Measurements from ENCODE around the gene PTPN14.

PTPN14 gene

DNA sequence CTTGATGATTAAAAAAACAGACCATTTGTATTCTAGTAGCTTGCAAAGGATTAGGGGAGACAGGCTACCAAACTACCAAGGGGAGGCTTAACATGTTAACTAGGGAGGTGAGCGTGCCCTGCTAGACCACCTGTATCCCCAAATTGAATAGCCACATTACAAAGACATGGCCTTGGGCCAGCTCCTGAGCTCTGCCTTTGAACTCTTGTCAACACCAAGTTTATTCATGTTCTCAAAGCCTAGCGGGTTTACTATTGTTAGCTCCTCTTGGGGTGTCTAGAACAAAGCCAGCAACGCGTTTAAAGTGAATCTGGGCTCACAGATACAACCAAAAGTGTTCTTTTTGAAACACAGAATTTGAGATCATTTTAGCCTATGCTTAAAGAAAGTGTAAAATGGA lies 234.1 kb downstream of the PTPN14 start:
- in situ Hi-C loops (cut with MboI; ENCODE audit: low pct_unique_long_range_greater_than_20kb, low sequenced_read_pairs) = no loop called here
- DNase-seq = no peak

DNA sequence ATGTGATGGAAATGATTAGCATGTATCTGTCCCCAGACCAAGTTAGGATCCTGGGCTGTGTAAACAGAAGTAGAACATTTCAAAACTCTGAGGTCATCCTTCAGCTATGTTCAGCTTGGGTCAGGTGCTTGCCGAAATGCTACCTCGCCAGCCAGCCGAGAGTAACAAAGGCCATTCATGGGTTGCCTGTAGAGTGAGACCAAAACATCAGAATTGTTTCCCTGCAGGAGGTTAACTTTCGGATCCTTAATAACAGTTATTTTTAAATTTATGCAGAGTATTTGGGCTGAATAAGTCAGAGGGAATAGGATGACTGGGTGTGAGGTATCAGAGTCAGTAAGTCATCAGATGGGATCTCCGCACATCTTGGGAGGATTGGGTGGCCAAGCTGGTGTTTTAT lies 234.8 kb downstream of the PTPN14 start:
- no peak for DNase-seq
- in situ Hi-C loops (cut with MboI; ENCODE audit: low pct_unique_long_range_greater_than_20kb, low sequenced_read_pairs) = no loop called here

GRCh38 chr1:214314178-214314843 lies 237.1 kb downstream of the PTPN14 start:
- in situ Hi-C loops (cut with MboI; ENCODE audit: low pct_unique_long_range_greater_than_20kb, low sequenced_read_pairs) = no loop called here

GRCh38 chr1:214312530-214313051 lies 238.8 kb downstream of the PTPN14 start:
- in situ Hi-C loops (cut with MboI; ENCODE audit: low pct_unique_long_range_greater_than_20kb, low sequenced_read_pairs) = no loop called here
- no peak for DNase-seq

More at GRCh38 chr1:214314178-214314843, 237.1 kb downstream of the PTPN14 start:
- no peak for DNase-seq

DNA sequence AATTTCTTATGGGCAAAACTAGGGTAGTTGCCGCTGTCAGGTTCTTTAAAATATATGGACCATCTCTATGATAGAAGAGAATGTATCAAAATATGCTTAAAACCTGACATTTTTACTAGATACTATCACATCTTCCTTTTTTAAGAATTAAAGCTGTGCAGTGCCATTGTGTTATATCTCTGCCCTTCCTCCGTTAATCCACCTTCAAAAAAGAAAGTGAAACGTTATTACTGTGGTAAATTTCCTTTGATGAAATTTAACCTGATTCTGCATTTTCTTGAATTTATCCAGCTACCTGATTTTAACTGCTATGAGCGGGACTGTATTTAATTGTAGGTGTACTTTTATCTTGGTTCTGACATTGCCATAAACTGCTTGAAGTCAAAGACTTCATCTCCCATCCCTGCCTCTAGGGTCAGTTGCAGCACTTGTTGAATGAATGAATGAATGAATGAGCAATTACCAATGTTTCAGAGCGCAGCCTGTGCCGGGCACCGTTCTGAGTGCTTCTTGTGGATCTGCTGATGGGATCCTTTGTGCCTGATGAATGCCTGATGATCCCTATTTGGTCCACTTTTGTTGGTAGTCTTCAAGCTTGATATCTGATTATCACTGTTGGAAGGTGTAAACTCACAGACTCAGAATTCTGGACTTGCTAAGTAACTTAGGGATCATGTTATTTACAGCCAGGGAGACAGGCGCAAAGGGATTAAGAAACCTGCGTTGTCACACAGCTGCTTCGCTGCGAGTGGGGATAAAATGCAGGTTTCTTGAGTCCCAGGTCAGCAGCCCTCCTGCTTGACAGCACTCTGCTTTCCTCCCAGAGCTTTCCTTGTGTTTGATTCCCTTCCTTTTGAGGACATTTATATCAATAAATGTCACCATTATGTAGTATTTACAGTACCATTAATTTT lies 240.4 kb downstream of the PTPN14 start:
- in situ Hi-C loops (cut with MboI; ENCODE audit: low pct_unique_long_range_greater_than_20kb, low sequenced_read_pairs) = no loop called here

GRCh38 chr1:214310010-214310409 lies 241.4 kb downstream of the PTPN14 start:
- DNase-seq = no peak
- in situ Hi-C loops (cut with MboI; ENCODE audit: low pct_unique_long_range_greater_than_20kb, low sequenced_read_pairs) = no loop called here

More for the DNA sequence above, 240.4 kb downstream of the PTPN14 start:
- DNase-seq = no peak

DNA sequence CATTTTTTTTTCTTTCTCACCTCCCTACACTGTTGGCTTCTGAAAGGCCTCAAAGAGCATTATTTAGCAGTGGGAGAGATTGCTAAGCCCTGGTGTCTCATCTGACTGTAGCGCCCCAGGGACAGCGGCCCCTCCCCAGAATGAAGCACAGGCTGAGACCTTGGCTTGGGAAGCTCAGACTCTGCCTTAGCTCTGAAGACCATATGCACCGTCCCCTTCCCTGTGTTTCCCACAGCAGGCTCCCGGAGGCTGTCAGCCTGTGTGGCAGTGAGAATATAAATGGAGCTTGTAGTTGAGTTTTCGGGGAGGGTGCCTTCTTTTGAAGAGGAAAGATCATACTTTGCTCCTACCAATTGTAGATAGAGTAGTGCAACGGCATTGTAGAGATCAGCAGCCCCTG lies 245.1 kb downstream of the PTPN14 start:
- in situ Hi-C loops (cut with MboI; ENCODE audit: low pct_unique_long_range_greater_than_20kb, low sequenced_read_pairs) = no loop called here
- no peak for DNase-seq

GRCh38 chr1:214305164-214305751 lies 246.1 kb downstream of the PTPN14 start:
- in situ Hi-C loops (cut with MboI; ENCODE audit: low pct_unique_long_range_greater_than_20kb, low sequenced_read_pairs) = no loop called here
- no peak for DNase-seq

- in situ Hi-C loops (cut with MboI; ENCODE audit: low pct_unique_long_range_greater_than_20kb, low sequenced_read_pairs) = no loop called here
- DNase-seq = no peak
These were observed 248.1 kb downstream of the PTPN14 start for GRCh38 chr1:214303141-214303930.

DNA sequence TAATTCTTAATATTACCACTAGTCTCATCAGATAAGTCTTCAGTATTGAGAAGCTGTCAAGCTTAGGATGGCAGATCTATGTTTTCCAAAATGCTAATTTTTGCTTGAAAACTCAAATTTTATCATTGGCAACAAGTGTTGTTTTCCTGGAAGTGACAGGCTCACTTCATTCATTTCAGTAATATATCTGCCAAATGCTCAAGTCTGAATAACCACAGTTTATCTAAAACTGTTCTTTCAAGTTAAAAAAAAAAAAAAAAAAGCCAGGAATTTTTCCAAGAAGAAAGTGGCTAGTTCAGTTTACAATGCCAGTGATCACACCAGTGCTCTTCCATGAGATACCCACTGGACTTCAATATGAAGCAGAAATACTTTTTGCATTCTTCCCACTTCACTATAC lies 249.9 kb downstream of the PTPN14 start:
- in situ Hi-C loops (cut with MboI; ENCODE audit: low pct_unique_long_range_greater_than_20kb, low sequenced_read_pairs) = no loop called here
- DNase-seq = no peak

- in situ Hi-C loops (cut with MboI; ENCODE audit: low pct_unique_long_range_greater_than_20kb, low sequenced_read_pairs) = no loop called here
- DNase-seq = no peak
These were observed 251.1 kb downstream of the PTPN14 start for GRCh38 chr1:214300149-214300780.

Measured in KBM-7 (cell line).